B cell (primary cell): ENCODE data around the gene STK33.

Source experiments
- CTCF ChIP-seq: fragments of 200-600 bp; IDR thresholded peaks from one replicate; pipeline ENCODE4 v1.8.0; 2022; ENCODE audit warnings: antibody characterized with exemption, mild to moderate bottlenecking
- EZH2 ChIP-seq: IDR thresholded peaks from 2 replicates; pipeline ENCODE4 v1.6.1; 2012; ENCODE audit warnings: borderline replicate concordance, low read depth, mild to moderate bottlenecking, moderate library complexity, low read length; ENCODE audit not compliant: insufficient read depth, poor library complexity, severe bottlenecking

GRCh38 chr11:8567602-8568198, 26.3 kb downstream of the STK33 start:
- TF ChIP-seq EZH2 (no peak), CTCF (no peak)
